Astrocyte of the spinal cord (primary cell): Measurements from ENCODE around the gene NCOR2.

Experiments used
- DNase-seq: peaks from one replicate; pipeline ENCODE4 v3.0.0; 2011; ENCODE audit warnings: low read depth, low spot score
- H3K4me3 ChIP-seq: 2 replicates; pipeline ENCODE4 v1.5.1; 2011; ENCODE audit warnings: low read depth, mild to moderate bottlenecking, low read length, moderate library complexity
- CTCF ChIP-seq: IDR thresholded peaks from 2 replicates; pipeline ENCODE4 v1.5.1; 2012; ENCODE audit warnings: low read depth, mild to moderate bottlenecking, low read length, inconsistent platforms
- in situ Hi-C: cut with HindIII; loops from 2 replicates; pipeline ENCODE4 v1.10.0; 2017; ENCODE audit warnings: low sequenced_read_pairs

NCOR2 gene

DNA sequence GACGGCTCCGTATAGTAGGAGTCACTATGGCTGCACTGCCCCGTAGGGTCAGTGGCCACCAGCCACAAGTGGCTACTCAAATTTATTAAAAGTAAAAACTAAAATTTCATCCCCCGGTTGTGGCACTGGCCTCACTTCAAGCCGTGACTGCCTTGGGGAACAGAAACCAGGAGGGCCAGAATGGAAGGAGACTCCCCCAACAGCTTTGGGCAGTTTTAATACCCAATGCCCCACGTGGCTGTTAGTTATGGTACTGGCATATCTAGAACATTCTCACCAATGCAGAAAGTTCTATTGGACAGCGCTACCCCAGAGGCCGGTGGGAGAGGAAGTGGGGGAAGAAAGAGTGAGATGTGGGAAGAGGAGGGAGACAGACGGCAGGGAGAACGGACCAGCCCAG lies 6.2 kb downstream of the NCOR2 start:
- TF ChIP-seq CTCF = no peak
- DNase-seq = no peak
- in situ Hi-C loops = no loop called here
- H3K4me3 ChIP-seq = no peak overlapping the region

- no peak for TF ChIP-seq CTCF
- no peak for DNase-seq
- no peak overlapping the region for H3K4me3 ChIP-seq
- in situ Hi-C loops = no loop called here
Measured at GRCh38 chr12:124560146-124560890, 7.1 kb downstream of the NCOR2 start.

GRCh38 chr12:124559182-124560017 lies 8.0 kb downstream of the NCOR2 start:
- in situ Hi-C loops = no loop called here
- DNase-seq = no peak
- no peak for TF ChIP-seq CTCF
- H3K4me3 ChIP-seq = no peak overlapping the region

GRCh38 chr12:124558313-124558712 lies 9.1 kb downstream of the NCOR2 start:
- in situ Hi-C loops = no loop called here
- TF ChIP-seq CTCF = no peak
- H3K4me3 ChIP-seq = no peak overlapping the region
- DNase-seq = no peak

DNA sequence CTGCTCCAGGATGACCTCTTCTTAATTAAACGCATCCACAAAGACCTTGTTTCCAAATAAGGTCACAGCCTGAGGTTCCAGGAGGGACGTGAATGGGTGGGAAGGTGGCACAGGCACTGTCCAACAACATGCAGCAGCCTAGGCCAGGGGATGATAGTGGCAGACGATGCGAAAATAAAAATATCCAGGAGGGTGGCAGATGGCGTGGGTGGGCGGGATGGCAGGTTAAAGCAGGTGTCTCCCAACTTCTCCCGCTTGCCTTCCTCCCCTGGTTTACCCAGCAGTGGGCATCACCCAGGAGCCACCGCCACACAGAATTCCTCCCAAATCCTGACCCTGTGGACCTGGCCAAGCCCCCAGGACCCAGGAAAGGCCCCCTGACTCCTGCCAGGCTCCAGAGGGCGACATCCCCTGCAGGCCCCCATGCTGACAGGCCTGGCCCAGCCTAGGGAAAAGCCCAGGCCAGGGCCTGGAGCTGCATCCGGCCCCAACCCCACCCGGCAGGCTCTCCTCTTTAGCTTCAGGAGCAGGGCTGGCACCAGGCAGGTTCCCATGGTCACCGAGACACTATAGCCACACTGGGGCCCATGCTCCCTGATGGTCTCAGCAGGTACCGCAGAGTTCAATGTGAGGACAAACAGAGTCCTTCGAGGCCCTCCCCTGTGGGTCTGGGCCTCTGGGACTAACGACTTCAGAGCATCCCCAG lies 9.7 kb downstream of the NCOR2 start:
- TF ChIP-seq CTCF = no peak
- no peak overlapping the region for H3K4me3 ChIP-seq
- DNase-seq = no peak
- in situ Hi-C loops = no loop called here

DNA sequence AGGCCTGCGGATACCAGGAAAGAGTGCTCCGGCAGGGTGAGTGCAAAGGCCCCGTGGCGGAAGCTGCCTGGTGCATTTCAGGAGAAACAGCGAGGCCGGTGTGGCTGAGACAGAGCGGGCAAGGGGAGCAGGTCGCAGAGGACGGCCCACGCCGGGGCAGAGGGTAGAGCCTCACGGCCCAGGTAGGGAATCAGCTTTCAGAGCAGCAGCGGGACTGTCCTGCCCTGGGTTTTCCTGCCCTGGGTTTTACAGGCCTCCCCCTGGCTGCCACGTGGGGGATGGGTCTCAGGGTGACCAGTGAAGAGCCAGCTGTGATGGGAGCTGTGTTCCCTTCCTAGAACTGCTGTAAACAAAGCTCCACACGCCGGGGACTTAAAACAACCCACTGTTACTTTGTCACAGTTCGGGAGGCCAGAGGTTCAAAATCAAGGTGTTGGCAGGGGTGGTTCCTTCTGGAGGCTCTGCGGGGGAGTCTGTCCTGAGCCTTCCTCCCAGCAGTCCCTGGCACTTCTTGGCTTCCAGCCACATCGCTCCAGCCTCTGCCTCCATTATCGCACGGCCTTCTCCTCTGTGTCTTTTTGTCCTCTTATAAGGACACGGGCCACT lies 10.4 kb downstream of the NCOR2 start:
- DNase-seq = no peak
- TF ChIP-seq CTCF = no peak
- in situ Hi-C loops = no loop called here
- H3K4me3 ChIP-seq = no peak overlapping the region
